Testis (tissue), 3 donors: ENCODE measurements around the gene RAPGEF4. TPM values are rescaled to one million over a fixed set of nuclear protein-coding genes. Genes with fewer than 3 reads are reported as not detected.

Experiments used
- DNase-seq: peaks from one replicate; pipeline ENCODE4 v3.0.0-alpha.2; 2019
- H3K27ac ChIP-seq, 2 donors: fragments of 200-600 bp; sonication (generic); one replicate each; pipeline ENCODE4 v1.5.1; 2019
- H3K27me3 ChIP-seq: fragments of 200-600 bp; sonication (generic); one replicate; pipeline ENCODE4 v1.5.1; 2019
- H3K36me3 ChIP-seq: fragments of 200-600 bp; sonication (generic); one replicate; pipeline ENCODE4 v1.5.1; 2017; ENCODE audit warnings: low read depth; ENCODE audit errors: missing control alignments
- H3K4me1 ChIP-seq: fragments of 200-600 bp; sonication (generic); one replicate; pipeline ENCODE4 v1.5.1; 2019
- H3K4me3 ChIP-seq, 2 donors: fragments of 200-600 bp; sonication (generic); one replicate each; pipeline ENCODE4 v1.5.1; 2017 to 2019
- H3K9me3 ChIP-seq: fragments of 200-600 bp; sonication (generic); one replicate; pipeline ENCODE4 v1.5.1; 2017
- CTCF ChIP-seq, 3 experiments: fragments of 450-650 bp in 2 of 3; fragments of 200-600 bp in 1 of 3; sonication (generic) in 1 of 3; IDR thresholded peaks; one replicate each; pipeline ENCODE4 v1.5.1; 2016 to 2019; ENCODE audit warnings: antibody characterized with exemption in 3 of 3, mild to moderate bottlenecking in 2 of 3, moderate library complexity in 1 of 3
- POLR2A ChIP-seq: fragments of 450-650 bp; IDR thresholded peaks from one replicate; pipeline ENCODE4 v1.6.1; 2017; ENCODE audit warnings: antibody characterized with exemption, mild to moderate bottlenecking, moderate library complexity
- WGBS, 2 donors: methylation state at CpG; one replicate each; pipeline ENCODE4 v1.1.5; 2018; 5-methylcytosine and 5-hydroxymethylcytosine counted together
- intact Hi-C: fragments of 100-400 bp; cut with DNase I; formaldehyde crosslinking; loops from one replicate; pipeline ENCODE4 v1.15.1; 2023; ENCODE audit warnings: low total_unique reads
- polyA plus RNA-seq: library from polyadenylated mRNA; stranded (reverse); fragments of 350-450 nt; fragmentation: Illumina TruSeq; extraction: RNeasy Lipid Tissue Mini Kit (QIAGEN cat#74804); gene quantifications from one replicate; pipeline ENCODE4 v1.2.3, GENCODE V29; 2014; ENCODE audit warnings: low read depth, low replicate concordance; ENCODE audit not compliant: insufficient read depth
- total RNA-seq, 2 donors: library from RNA; depleted of rRNA; stranded (reverse); fragments of >200 nt; gene quantifications; one replicate each; pipeline ENCODE4 v1.2.3, GENCODE V29; 2016

Gene RAPGEF4
- total and polyA plus RNA-seq, 3 donors from 2014 or later: 14.3 to 42.6 (median 22.5) TPM

GRCh38 chr2:172711110-172711509 lies 24.5 kb upstream of the RAPGEF4 start:
- 53 to 83% methylated on average over 1 of the region's 1 CpG for WGBS, 2 donors
- intact Hi-C loops: no loop called here
- Histone ChIP-seq H3K27ac (no peak overlapping the region), H3K4me1 (no peaks in the 10 kb centered on the region), H3K9me3 (no peaks in the 10 kb centered on the region), H3K27me3 (no peaks in the 10 kb centered on the region), H3K4me3 (no peak overlapping the region), H3K36me3 (no peaks in the 10 kb centered on the region)
- no peak for DNase-seq
- no peak for TF ChIP-seq CTCF (IDR thresholded peaks at IDR 0.05)
- no peak for TF ChIP-seq POLR2A

GRCh38 chr2:172712251-172712650 lies 23.4 kb upstream of the RAPGEF4 start:
- 78% methylated on average over 10 to 13 of the region's 13 CpGs for WGBS, 2 donors
- intact Hi-C loops: no loop called here
- Histone ChIP-seq H3K4me3 (no peak overlapping the region), H3K27me3 (no peaks in the 10 kb centered on the region), H3K27ac (no peak overlapping the region), H3K9me3 (no peaks in the 10 kb centered on the region), H3K4me1 (no peaks in the 10 kb centered on the region), H3K36me3 (no peaks in the 10 kb centered on the region)
- TF ChIP-seq CTCF (IDR thresholded peaks at IDR 0.05): no peak
- no peak for DNase-seq

- TF ChIP-seq POLR2A (no peak), CTCF (IDR thresholded peaks at IDR 0.05) (no peak)
- Histone ChIP-seq H3K27me3 (no peaks in the 10 kb centered on the region), H3K4me1 (no peaks in the 10 kb centered on the region), H3K36me3 (no peaks in the 10 kb centered on the region), H3K4me3 (no peak overlapping the region), H3K9me3 (no peaks in the 10 kb centered on the region), H3K27ac (no peak overlapping the region)
- intact Hi-C loops: no loop called here
- WGBS, 2 donors: 60 to 85% methylated on average over 7 to 16 of the region's 16 CpGs
- DNase-seq: no peak
Observed at GRCh38 chr2:172713365-172713875, 22.2 kb upstream of the RAPGEF4 start.

GRCh38 chr2:172722481-172722880 lies 13.2 kb upstream of the RAPGEF4 start:
- intact Hi-C loops: no loop called here
- 49 to 63% methylated on average over 2 of the region's 2 CpGs for WGBS, 2 donors
- Histone ChIP-seq H3K4me3 (no peak overlapping the region), H3K36me3 (no peaks in the 10 kb centered on the region), H3K4me1 (no peaks in the 10 kb centered on the region), H3K9me3 (no peaks in the 10 kb centered on the region), H3K27ac (no peak overlapping the region), H3K27me3 (no peaks in the 10 kb centered on the region)
- DNase-seq: no peak
- TF ChIP-seq CTCF (IDR thresholded peaks at IDR 0.05) (no peak), POLR2A (no peak)

GRCh38 chr2:172723286-172723685 lies 12.4 kb upstream of the RAPGEF4 start:
- Histone ChIP-seq H3K9me3 (no peaks in the 10 kb centered on the region), H3K4me3 (no peak overlapping the region), H3K4me1 (no peaks in the 10 kb centered on the region), H3K36me3 (no peaks in the 10 kb centered on the region), H3K27ac (no peak overlapping the region), H3K27me3 (no peaks in the 10 kb centered on the region)
- intact Hi-C loops: no loop called here
- TF ChIP-seq CTCF (IDR thresholded peaks at IDR 0.05): no peak
- TF ChIP-seq POLR2A: no peak
- no peak for DNase-seq
